ENCODE measurements around the gene IGSF21.

- no peak for TF ChIP-seq EZH2 (IDR thresholded peaks at IDR 0.05; ENCODE audit: borderline replicate concordance, insufficient read depth, low read depth, low read length, poor library complexity, severe bottlenecking)
- TF ChIP-seq CTCF (IDR thresholded peaks at IDR 0.05), result no peak
Observed at GRCh38 chr1:18410407-18410806, 302.8 kb downstream of the IGSF21 start.
